Calu3 (cell line): ENCODE results near the gene GNAI2. TPM values are rescaled to one million over a fixed set of nuclear protein-coding genes. Genes with fewer than 3 reads are reported as not detected.

Experiments
- BruUV-seq: library from RNA; stranded (reverse); fragments of 400-500 nt; replicated peaks from 2 replicates; lab custom pipeline; 2021; lab: Mats Ljungman, UMichigan
- CTCF ChIA-PET: fragments of 300-600 bp; sonication (Branson Sonifier 250); formaldehyde crosslinking; loops from one replicate; lab custom pipeline; 2022; ENCODE audit warnings: antibody characterized with exemption; lab: Charles Lee
- DNase-seq: peaks from one replicate; pipeline ENCODE4 v3.0.0; 2022
- H3K27ac Mint-ChIP-seq: one replicate; pipeline ENCODE4 v1.8.0; 2022; ENCODE audit warnings: mixed read lengths; ENCODE audit not compliant: unreplicated experiment
- H3K27me3 Mint-ChIP-seq: one replicate; pipeline ENCODE4 v1.8.0; 2022; ENCODE audit warnings: mixed read lengths; ENCODE audit not compliant: unreplicated experiment
- H3K36me3 Mint-ChIP-seq: one replicate; pipeline ENCODE4 v1.8.0; 2022; ENCODE audit warnings: mild to moderate bottlenecking, moderate library complexity, mixed read lengths; ENCODE audit not compliant: insufficient read depth, unreplicated experiment
- H3K4me1 Mint-ChIP-seq: one replicate; pipeline ENCODE4 v1.8.0; 2022; ENCODE audit warnings: mild to moderate bottlenecking, low read depth, mixed read lengths; ENCODE audit not compliant: unreplicated experiment
- H3K4me3 Mint-ChIP-seq: one replicate; pipeline ENCODE4 v1.8.0; 2022; ENCODE audit warnings: mild to moderate bottlenecking, low read depth, moderate library complexity, mixed read lengths; ENCODE audit not compliant: unreplicated experiment
- H3K9me3 Mint-ChIP-seq: one replicate; pipeline ENCODE4 v1.8.0; 2022; ENCODE audit warnings: low read depth, mixed read lengths; ENCODE audit not compliant: unreplicated experiment
- intact Hi-C: fragments of 100-400 bp; cut with micrococcal nuclease; formaldehyde crosslinking; loops from one replicate; pipeline ENCODE4 v1.10.0; 2022; ENCODE audit not compliant: unreplicated experiment
- total RNA-seq: library from RNA; stranded (reverse); gene quantifications from 2 replicates; pipeline ENCODE4 v1.2.3, GENCODE V29; 2022
- TF ChIP-seq, protein P1 (sequence below): fragments of 200-600 bp; IDR thresholded peaks from one replicate; pipeline ENCODE4 v1.8.0; 2022; ENCODE audit warnings: antibody characterized with exemption; ENCODE audit not compliant: unreplicated experiment

The GNAI2 gene
- total RNA-seq, 1 experiment from 2014 or later, result 102 TPM

- no TSS peak for BruUV-seq
- TF ChIP-seq, protein P1, sequence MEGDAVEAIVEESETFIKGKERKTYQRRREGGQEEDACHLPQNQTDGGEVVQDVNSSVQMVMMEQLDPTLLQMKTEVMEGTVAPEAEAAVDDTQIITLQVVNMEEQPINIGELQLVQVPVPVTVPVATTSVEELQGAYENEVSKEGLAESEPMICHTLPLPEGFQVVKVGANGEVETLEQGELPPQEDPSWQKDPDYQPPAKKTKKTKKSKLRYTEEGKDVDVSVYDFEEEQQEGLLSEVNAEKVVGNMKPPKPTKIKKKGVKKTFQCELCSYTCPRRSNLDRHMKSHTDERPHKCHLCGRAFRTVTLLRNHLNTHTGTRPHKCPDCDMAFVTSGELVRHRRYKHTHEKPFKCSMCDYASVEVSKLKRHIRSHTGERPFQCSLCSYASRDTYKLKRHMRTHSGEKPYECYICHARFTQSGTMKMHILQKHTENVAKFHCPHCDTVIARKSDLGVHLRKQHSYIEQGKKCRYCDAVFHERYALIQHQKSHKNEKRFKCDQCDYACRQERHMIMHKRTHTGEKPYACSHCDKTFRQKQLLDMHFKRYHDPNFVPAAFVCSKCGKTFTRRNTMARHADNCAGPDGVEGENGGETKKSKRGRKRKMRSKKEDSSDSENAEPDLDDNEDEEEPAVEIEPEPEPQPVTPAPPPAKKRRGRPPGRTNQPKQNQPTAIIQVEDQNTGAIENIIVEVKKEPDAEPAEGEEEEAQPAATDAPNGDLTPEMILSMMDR, result no peak
- Mint-ChIP-seq H3K4me3 (no peak overlapping the region), H3K27me3 (peaks cover 15% of the 10 kb centered on the region), H3K27ac (no peak overlapping the region), H3K9me3 (no peaks in the 10 kb centered on the region), H3K36me3 (peaks cover 35% of the 10 kb centered on the region), H3K4me1 (peaks cover 27% of the 10 kb centered on the region)
- DNase-seq, result no peak
- CTCF ChIA-PET, result interaction anchor here (0.6 kb wide), 1 partner anchor 123 kb away, joined by 3 read pairs; no protein-coding TSS in a partner anchor
- intact Hi-C loops, result no loop called here
These were observed 6.5 kb upstream of the GNAI2 start for GRCh38 chr3:50229490-50229889.

- no TSS peak for BruUV-seq
- TF ChIP-seq, protein P1, result no peak
- CTCF ChIA-PET, result no interaction called here
- Mint-ChIP-seq H3K4me3 (no peak overlapping the region), H3K9me3 (no peaks in the 10 kb centered on the region), H3K27me3 (peaks cover 7% of the 10 kb centered on the region), H3K27ac (no peak overlapping the region), H3K36me3 (peaks cover 35% of the 10 kb centered on the region), H3K4me1 (peaks cover 27% of the 10 kb centered on the region)
- intact Hi-C loops, result no loop called here
- no peak for DNase-seq
These were observed 5.8 kb upstream of the GNAI2 start for GRCh38 chr3:50230104-50230793.

GRCh38 chr3:50230794-50231125 lies 5.2 kb upstream of the GNAI2 start:
- TF ChIP-seq, protein P1, result no peak
- CTCF ChIA-PET, result no interaction called here
- Mint-ChIP-seq H3K4me1 (peaks cover 27% of the 10 kb centered on the region), H3K4me3 (no peak overlapping the region), H3K36me3 (peaks cover 39% of the 10 kb centered on the region), H3K9me3 (no peaks in the 10 kb centered on the region), H3K27me3 (peaks cover 2% of the 10 kb centered on the region), H3K27ac (no peak overlapping the region)
- no peak for DNase-seq
- intact Hi-C loops, result no loop called here
- no TSS peak for BruUV-seq

DNA sequence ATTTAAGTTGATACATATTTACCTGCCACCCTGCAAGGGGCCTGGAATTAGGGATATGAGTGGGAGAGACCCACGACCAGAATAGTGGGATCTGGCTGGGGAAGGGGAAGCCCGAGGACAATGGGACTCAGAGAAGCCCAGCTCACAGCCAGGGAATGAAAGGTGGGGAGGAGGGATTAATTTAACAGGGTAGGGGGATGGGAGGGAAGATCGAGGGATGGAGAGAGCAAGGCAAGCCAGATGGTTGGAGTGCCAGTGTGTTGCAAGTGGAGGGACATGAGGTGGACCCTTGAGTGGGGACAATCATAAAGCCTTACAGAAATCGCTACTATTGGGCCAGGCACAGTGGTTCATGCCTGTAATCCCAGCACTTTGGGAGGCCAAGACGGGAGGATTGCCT lies 4.4 kb upstream of the GNAI2 start:
- H3K4me1 Mint-ChIP-seq, result peaks cover 27% of the 10 kb centered on the region
- peaks cover 46% of the 10 kb centered on the region for H3K36me3 Mint-ChIP-seq
- H3K4me3 Mint-ChIP-seq, result no peak overlapping the region
- no TSS peak for BruUV-seq
- no peak overlapping the region for H3K27ac Mint-ChIP-seq
- TF ChIP-seq, protein P1, result no peak
- intact Hi-C loops, result no loop called here
- H3K9me3 Mint-ChIP-seq, result no peaks in the 10 kb centered on the region
- no peak for DNase-seq
- H3K27me3 Mint-ChIP-seq, result no peaks in the 10 kb centered on the region
- CTCF ChIA-PET, result no interaction called here
